H9 (cell line): ENCODE measurements around the gene FRMD4B. TPM values are rescaled to one million over a fixed set of nuclear protein-coding genes. Genes with fewer than 3 reads are reported as not detected.

Experiments
- DNase-seq: peaks from one replicate; pipeline ENCODE4 v3.0.0-alpha.2; 2017
- H2AFZ ChIP-seq: one replicate; pipeline ENCODE4 v1.6.1; 2013; ENCODE audit warnings: mild to moderate bottlenecking, low read length, control low read depth, moderate library complexity
- H2AK5ac ChIP-seq: 2 replicates; pipeline ENCODE4 v1.6.1; 2013; ENCODE audit warnings: low read length, control low read depth, mixed read lengths; ENCODE audit not compliant: insufficient read length
- H2BK120ac ChIP-seq: one replicate; pipeline ENCODE4 v1.6.1; 2013; ENCODE audit warnings: low read depth, mild to moderate bottlenecking, low read length, control low read depth, inconsistent platforms; ENCODE audit not compliant: poor library complexity, severe bottlenecking
- H2BK12ac ChIP-seq: 2 replicates; pipeline ENCODE4 v1.6.1; 2013; ENCODE audit warnings: low read length, control low read depth, mixed read lengths, low read depth; ENCODE audit not compliant: insufficient read length
- H2BK15ac ChIP-seq: 2 replicates; pipeline ENCODE4 v1.6.1; 2013; ENCODE audit warnings: low read depth, low read length, control low read depth
- H2BK20ac ChIP-seq: one replicate; pipeline ENCODE4 v1.6.1; 2013; ENCODE audit warnings: low read depth, mild to moderate bottlenecking, low read length, control low read depth, inconsistent platforms; ENCODE audit not compliant: poor library complexity, severe bottlenecking
- H2BK5ac ChIP-seq: 2 replicates; pipeline ENCODE4 v1.6.1; 2013; ENCODE audit warnings: low read length, control low read depth, mixed read lengths; ENCODE audit not compliant: insufficient read length
- H3K14ac ChIP-seq: 2 replicates; pipeline ENCODE4 v1.6.1; 2013; ENCODE audit warnings: low read length, control low read depth; ENCODE audit not compliant: insufficient read depth
- H3K18ac ChIP-seq: 2 replicates; pipeline ENCODE4 v1.6.1; 2013; ENCODE audit warnings: low read depth, mild to moderate bottlenecking, mixed read lengths, low read length, control low read depth; ENCODE audit not compliant: insufficient read length
- H3K23ac ChIP-seq: 2 replicates; pipeline ENCODE4 v1.6.1; 2013; ENCODE audit warnings: low read length, control low read depth, mixed read lengths, low read depth; ENCODE audit not compliant: insufficient read length
- H3K23me2 ChIP-seq: 2 replicates; pipeline ENCODE4 v1.6.1; 2013; ENCODE audit warnings: low read depth, mild to moderate bottlenecking, mixed read lengths, low read length, control low read depth; ENCODE audit not compliant: insufficient read length, poor library complexity, severe bottlenecking
- H3K27ac ChIP-seq: 2 replicates; pipeline ENCODE4 v1.5.1; 2013; ENCODE audit warnings: low read length, control low read depth, mixed read lengths, low read depth; ENCODE audit not compliant: insufficient read length
- H3K27me3 ChIP-seq: 2 replicates; pipeline ENCODE4 v1.6.1; 2013; ENCODE audit warnings: low read length, control low read depth, inconsistent platforms; ENCODE audit not compliant: insufficient read depth
- H3K4ac ChIP-seq: 2 replicates; pipeline ENCODE4 v1.6.1; 2013; ENCODE audit warnings: low read depth, mild to moderate bottlenecking, control low read depth, inconsistent platforms, low read length, moderate library complexity
- H3K4me1 ChIP-seq: 2 replicates; pipeline ENCODE4 v1.6.1; 2013; ENCODE audit warnings: low read length, control low read depth, inconsistent platforms; ENCODE audit not compliant: insufficient read depth
- H3K4me2 ChIP-seq: 2 replicates; pipeline ENCODE4 v1.6.1; 2013; ENCODE audit warnings: low read length, control low read depth, mixed read lengths; ENCODE audit not compliant: insufficient read length, insufficient read depth
- H3K56ac ChIP-seq: 2 replicates; pipeline ENCODE4 v1.6.1; 2013; ENCODE audit warnings: low read depth, mild to moderate bottlenecking, mixed read lengths, low read length, control low read depth; ENCODE audit not compliant: insufficient read length
- H3K79me1 ChIP-seq: 2 replicates; pipeline ENCODE4 v1.6.1; 2013; ENCODE audit warnings: low read depth, mild to moderate bottlenecking, moderate library complexity, low read length, control low read depth, inconsistent platforms; ENCODE audit not compliant: insufficient read depth, poor library complexity, severe bottlenecking
- H3K79me2 ChIP-seq: 2 replicates; pipeline ENCODE4 v1.6.1; 2013; ENCODE audit warnings: low read length, control low read depth, inconsistent platforms; ENCODE audit not compliant: insufficient read depth
- H3K9ac ChIP-seq: 2 replicates; pipeline ENCODE4 v1.6.1; 2013; ENCODE audit warnings: low read length, control low read depth, mixed read lengths; ENCODE audit not compliant: insufficient read length; ENCODE audit errors: extremely low read depth
- H3K9me3 ChIP-seq: one replicate; pipeline ENCODE4 v1.6.1; 2013; ENCODE audit warnings: low read depth, low read length, inconsistent platforms; ENCODE audit not compliant: control insufficient read depth
- H3T11ph ChIP-seq: one replicate; pipeline ENCODE4 v1.6.1; 2013; ENCODE audit warnings: mild to moderate bottlenecking, low read length, control low read depth, inconsistent platforms
- H4K20me1 ChIP-seq: one replicate; pipeline ENCODE4 v1.6.1; 2013; ENCODE audit not compliant: control insufficient read depth, insufficient read length, insufficient read depth
- H4K5ac ChIP-seq: 2 replicates; pipeline ENCODE4 v1.6.1; 2013; ENCODE audit warnings: low read depth, mild to moderate bottlenecking, mixed read lengths, low read length, control low read depth; ENCODE audit not compliant: insufficient read length
- H4K8ac ChIP-seq: replicated peaks from 2 replicates; pipeline ENCODE4 v1.6.1; 2013; ENCODE audit warnings: low read length, control low read depth, mixed read lengths, low read depth; ENCODE audit not compliant: insufficient read length
- H4K91ac ChIP-seq: 2 replicates; pipeline ENCODE4 v1.6.1; 2013; ENCODE audit warnings: low read depth, mild to moderate bottlenecking, moderate library complexity, mixed read lengths, low read length, control low read depth; ENCODE audit not compliant: insufficient read length
- H3K27ac Mint-ChIP-seq, 3 experiments: 2 replicates in 2 of 3; 3 replicates in 1 of 3; pipeline ENCODE4 v1.8.0; 2020 to 2021; ENCODE audit warnings: mixed read lengths in 3 of 3, mild to moderate bottlenecking in 1 of 3, moderate library complexity in 1 of 3
- H3K27me3 Mint-ChIP-seq: 2 replicates; pipeline ENCODE4 v1.8.0; 2021; ENCODE audit warnings: low read depth, mild to moderate bottlenecking, moderate library complexity, mixed read lengths
- H3K36me3 Mint-ChIP-seq, 3 experiments: 2 replicates in 2 of 3; 3 replicates in 1 of 3; pipeline ENCODE4 v1.8.0; 2020 to 2021; ENCODE audit warnings: low read depth in 3 of 3, mixed read lengths in 3 of 3; ENCODE audit not compliant: insufficient read depth in 1 of 3
- H3K4me1 Mint-ChIP-seq, 2 experiments: 2 replicates each; pipeline ENCODE4 v1.8.0; 2020; ENCODE audit warnings: mixed read lengths in 2 of 2
- H3K4me3 Mint-ChIP-seq, 2 experiments: 2 replicates in 1 of 2; 3 replicates in 1 of 2; pipeline ENCODE4 v1.8.0; 2020 to 2021; ENCODE audit warnings: mild to moderate bottlenecking in 2 of 2, mixed read lengths in 2 of 2, moderate library complexity in 1 of 2
- H3K9me3 Mint-ChIP-seq, 2 experiments: 2 replicates in 1 of 2; 3 replicates in 1 of 2; pipeline ENCODE4 v1.8.0; 2020; ENCODE audit warnings: mild to moderate bottlenecking in 2 of 2, mixed read lengths in 2 of 2, moderate library complexity in 1 of 2
- CTCF ChIP-seq: fragments of 200-600 bp; sonication (generic); conservative IDR thresholded peaks from 3 replicates; pipeline ENCODE4 v1.8.0; 2021; ENCODE audit warnings: antibody characterized with exemption, mild to moderate bottlenecking
- WGBS: extraction: QIAGEN DNeasy Blood & Tissue Kit; methylation state at CpG from one replicate; pipeline ENCODE4 v1.1.7; 2013; ENCODE audit warnings: missing lambda C conversion rate, low lambda C conversion rate, mixed read lengths; ENCODE audit not compliant: insufficient read length; ENCODE audit errors: extremely low coverage; 5-methylcytosine and 5-hydroxymethylcytosine counted together
- total RNA-seq: library from RNA; stranded (reverse); gene quantifications from 2 replicates; pipeline ENCODE4 v1.2.1, GENCODE V29; 2021

The FRMD4B gene
- total RNA-seq, 1 experiment from 2014 or later: 3.4 TPM

- Mint-ChIP-seq H3K27me3 (no peaks in the 10 kb centered on the region), H3K4me3 (no peak overlapping the region), H3K9me3 (no peaks in the 10 kb centered on the region), H3K36me3 (no peaks in the 10 kb centered on the region), H3K4me1 (no peaks in the 10 kb centered on the region), H3K27ac (peak overlapping the region in 1 of 3 experiments; percentile 29; a peak in 1 of 7 replicates)
- no peak overlapping the region for H3K27ac ChIP-seq
- H3K4me2 ChIP-seq: no peak overlapping the region
- H3K79me2 ChIP-seq: no peaks in the 10 kb centered on the region
- H2BK20ac ChIP-seq: no peak overlapping the region
- H2BK120ac ChIP-seq: no peak overlapping the region
- H3T11ph ChIP-seq: no peak overlapping the region
- H4K8ac ChIP-seq: no peak overlapping the region
- H2AFZ ChIP-seq: no peak overlapping the region
- no peak overlapping the region for H4K5ac ChIP-seq
- no peaks in the 10 kb centered on the region for H3K9me3 ChIP-seq
- no peak overlapping the region for H4K91ac ChIP-seq
- no peak overlapping the region for H3K18ac ChIP-seq
- H3K9ac ChIP-seq: no peak overlapping the region
- no CpG with 5 or more reads among the region's 2 CpGs for WGBS
- no peak for TF ChIP-seq CTCF
- H3K4me1 ChIP-seq: no peaks in the 10 kb centered on the region
- H2AK5ac ChIP-seq: no peak overlapping the region
- H3K23ac ChIP-seq: no peak overlapping the region
- no peak overlapping the region for H2BK5ac ChIP-seq
- no peak overlapping the region for H2BK15ac ChIP-seq
- H3K14ac ChIP-seq: no peak overlapping the region
- no peaks in the 10 kb centered on the region for H4K20me1 ChIP-seq
- no peak overlapping the region for H2BK12ac ChIP-seq
- no peak overlapping the region for H3K4ac ChIP-seq
- H3K27me3 ChIP-seq: no peaks in the 10 kb centered on the region
- H3K79me1 ChIP-seq: no peaks in the 10 kb centered on the region
- no peak for DNase-seq
- no peaks in the 10 kb centered on the region for H3K23me2 ChIP-seq
- H3K56ac ChIP-seq: no peak overlapping the region
Observed at GRCh38 chr3:69370901-69371301, 15.0 kb downstream of the FRMD4B start.
